Nephron (organoid): ENCODE data around the gene ITPR1.

Source experiments
- H3K27ac Mint-ChIP-seq, 3 experiments: 2 replicates each; pipeline ENCODE4 v1.8.0; 2020; ENCODE audit warnings: mixed read lengths in 3 of 3, mild to moderate bottlenecking in 2 of 3, moderate library complexity in 1 of 3
- H3K27me3 Mint-ChIP-seq: 2 replicates; pipeline ENCODE4 v1.8.0; 2021; ENCODE audit warnings: low read depth, mild to moderate bottlenecking, moderate library complexity, mixed read lengths
- H3K36me3 Mint-ChIP-seq: 2 replicates; pipeline ENCODE4 v1.8.0; 2020; ENCODE audit warnings: low read depth, mixed read lengths
- H3K4me1 Mint-ChIP-seq: 2 replicates; pipeline ENCODE4 v1.8.0; 2020; ENCODE audit warnings: mixed read lengths
- H3K4me3 Mint-ChIP-seq, 3 experiments: 2 replicates each; pipeline ENCODE4 v1.8.0; 2020; ENCODE audit warnings: mild to moderate bottlenecking in 3 of 3, mixed read lengths in 3 of 3, moderate library complexity in 2 of 3
- H3K9me3 Mint-ChIP-seq: 2 replicates; pipeline ENCODE4 v1.8.0; 2020; ENCODE audit warnings: mixed read lengths
- TF ChIP-seq, protein P1 (sequence below), 3 experiments: fragments of 200-600 bp; sonication (generic); IDR thresholded peaks; one replicate each; pipeline ENCODE4 v1.5.0; 2021; ENCODE audit warnings: antibody characterized with exemption in 3 of 3; ENCODE audit not compliant: unreplicated experiment in 3 of 3

Gene ITPR1

DNA sequence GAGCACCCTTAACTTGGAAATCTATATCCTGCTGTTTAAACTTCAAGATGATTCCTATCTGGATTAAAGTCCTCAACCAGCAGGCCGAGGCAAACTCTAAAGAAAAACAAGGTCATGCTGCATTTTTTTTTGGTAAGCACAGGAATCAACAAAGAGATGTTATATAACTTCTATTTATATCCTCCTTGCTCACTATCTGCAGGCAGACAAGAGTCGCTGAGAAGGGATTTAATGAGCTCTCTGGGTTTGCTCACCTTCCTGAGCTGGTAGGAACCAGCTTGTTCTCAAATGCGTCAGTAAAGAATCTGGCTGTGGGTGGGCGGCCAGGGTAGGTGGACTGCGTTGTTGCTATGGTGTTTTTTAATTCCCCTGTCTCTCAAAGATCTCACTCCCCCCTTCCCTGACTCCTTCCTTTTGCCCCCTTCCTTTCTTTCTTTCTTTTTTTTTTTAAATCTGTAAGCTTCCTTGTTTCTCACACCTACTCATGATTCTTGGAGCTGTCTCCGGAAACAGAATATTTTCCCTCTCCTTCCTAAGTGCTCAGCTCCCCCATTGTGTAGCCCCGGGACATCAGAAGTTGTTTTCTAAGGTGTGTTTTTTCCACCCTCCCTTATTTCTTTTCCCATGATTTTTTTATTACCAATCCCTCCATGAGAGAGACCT lies 257.3 kb downstream of the ITPR1 start:
- TF ChIP-seq, protein P1, sequence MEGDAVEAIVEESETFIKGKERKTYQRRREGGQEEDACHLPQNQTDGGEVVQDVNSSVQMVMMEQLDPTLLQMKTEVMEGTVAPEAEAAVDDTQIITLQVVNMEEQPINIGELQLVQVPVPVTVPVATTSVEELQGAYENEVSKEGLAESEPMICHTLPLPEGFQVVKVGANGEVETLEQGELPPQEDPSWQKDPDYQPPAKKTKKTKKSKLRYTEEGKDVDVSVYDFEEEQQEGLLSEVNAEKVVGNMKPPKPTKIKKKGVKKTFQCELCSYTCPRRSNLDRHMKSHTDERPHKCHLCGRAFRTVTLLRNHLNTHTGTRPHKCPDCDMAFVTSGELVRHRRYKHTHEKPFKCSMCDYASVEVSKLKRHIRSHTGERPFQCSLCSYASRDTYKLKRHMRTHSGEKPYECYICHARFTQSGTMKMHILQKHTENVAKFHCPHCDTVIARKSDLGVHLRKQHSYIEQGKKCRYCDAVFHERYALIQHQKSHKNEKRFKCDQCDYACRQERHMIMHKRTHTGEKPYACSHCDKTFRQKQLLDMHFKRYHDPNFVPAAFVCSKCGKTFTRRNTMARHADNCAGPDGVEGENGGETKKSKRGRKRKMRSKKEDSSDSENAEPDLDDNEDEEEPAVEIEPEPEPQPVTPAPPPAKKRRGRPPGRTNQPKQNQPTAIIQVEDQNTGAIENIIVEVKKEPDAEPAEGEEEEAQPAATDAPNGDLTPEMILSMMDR (IDR thresholded peaks at IDR 0.05; ENCODE audit: unreplicated experiment in 3 of 3), result no peak
- Mint-ChIP-seq H3K27me3 (no peaks in the 10 kb centered on the region), H3K4me1 (peaks cover 31% of the 10 kb centered on the region), H3K27ac (peak overlapping the region; percentile 91 to 97 (median 94)), H3K36me3 (peaks cover 63% of the 10 kb centered on the region), H3K9me3 (no peaks in the 10 kb centered on the region), H3K4me3 (peak overlapping the region; percentile 26 to 53 (median 48))

DNA sequence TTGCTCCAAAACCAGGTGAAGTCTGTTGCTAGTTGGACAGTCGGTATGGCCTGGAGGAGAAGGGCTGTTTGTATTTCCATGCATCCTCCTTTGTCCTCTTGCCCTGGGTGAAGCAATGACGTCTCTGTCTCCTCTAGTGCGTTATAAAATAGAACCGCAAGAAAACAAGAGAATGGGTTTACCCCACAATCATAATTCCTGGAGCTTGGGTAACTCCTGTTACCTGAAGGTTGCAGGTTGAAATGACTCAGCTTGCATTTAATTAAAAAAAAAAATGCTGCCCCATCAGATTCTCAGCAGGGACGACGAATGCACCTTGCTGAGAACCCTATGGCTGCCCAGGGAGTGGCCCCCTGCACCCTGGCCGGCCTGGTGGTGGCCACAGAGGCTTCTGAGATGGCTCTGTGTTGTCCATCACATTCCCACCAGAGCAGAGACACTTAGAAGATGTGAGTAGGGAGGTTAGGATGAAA lies 257.9 kb downstream of the ITPR1 start:
- no peaks in the 10 kb centered on the region for H3K9me3 Mint-ChIP-seq
- H3K27me3 Mint-ChIP-seq, result no peaks in the 10 kb centered on the region
- H3K36me3 Mint-ChIP-seq, result peaks cover 64% of the 10 kb centered on the region
- peak overlapping the region; percentile 26 to 53 (median 48) for H3K4me3 Mint-ChIP-seq
- TF ChIP-seq, protein P1 (IDR thresholded peaks at IDR 0.05; ENCODE audit: unreplicated experiment in 3 of 3), result no peak
- H3K4me1 Mint-ChIP-seq, result peaks cover 27% of the 10 kb centered on the region
- H3K27ac Mint-ChIP-seq, result peak overlapping the region; percentile 91 to 97 (median 94)

DNA sequence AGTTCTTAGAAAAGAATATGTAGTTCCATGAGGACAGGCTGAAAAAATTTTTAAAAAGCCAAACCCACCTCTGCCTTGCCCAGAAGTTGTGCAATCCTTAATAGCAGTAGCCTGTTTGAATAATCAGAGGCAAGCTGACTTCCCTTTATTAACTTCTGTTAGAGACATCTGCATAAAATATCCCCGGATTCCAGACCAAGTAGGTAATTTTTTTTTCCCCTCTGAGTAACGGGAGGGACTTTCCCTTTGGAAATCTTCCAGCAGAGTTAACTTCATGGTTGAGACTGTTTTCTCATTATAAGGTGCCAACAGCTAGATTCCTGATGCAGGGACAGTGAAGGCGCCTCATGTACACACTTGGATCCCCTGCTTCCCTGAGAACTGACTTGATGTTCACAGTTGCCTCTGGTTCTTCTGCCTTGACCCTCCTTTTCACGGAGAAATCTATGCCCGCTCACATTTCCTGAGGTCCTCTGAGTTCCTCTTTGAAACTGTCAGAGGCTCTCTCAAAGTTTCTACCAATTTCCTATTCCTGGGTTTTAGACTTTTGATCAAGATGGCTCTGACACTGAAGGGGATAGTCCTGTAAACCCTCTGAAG lies 258.5 kb downstream of the ITPR1 start:
- TF ChIP-seq, protein P1 (IDR thresholded peaks at IDR 0.05; ENCODE audit: unreplicated experiment in 3 of 3), result no peak
- peaks cover 63% of the 10 kb centered on the region for H3K36me3 Mint-ChIP-seq
- peak overlapping the region in 2 of 3 experiments; percentile 26 to 53 for H3K4me3 Mint-ChIP-seq
- H3K4me1 Mint-ChIP-seq, result peaks cover 29% of the 10 kb centered on the region
- H3K9me3 Mint-ChIP-seq, result no peaks in the 10 kb centered on the region
- H3K27me3 Mint-ChIP-seq, result no peaks in the 10 kb centered on the region
- peak overlapping the region; percentile 91 to 97 (median 94) for H3K27ac Mint-ChIP-seq

DNA sequence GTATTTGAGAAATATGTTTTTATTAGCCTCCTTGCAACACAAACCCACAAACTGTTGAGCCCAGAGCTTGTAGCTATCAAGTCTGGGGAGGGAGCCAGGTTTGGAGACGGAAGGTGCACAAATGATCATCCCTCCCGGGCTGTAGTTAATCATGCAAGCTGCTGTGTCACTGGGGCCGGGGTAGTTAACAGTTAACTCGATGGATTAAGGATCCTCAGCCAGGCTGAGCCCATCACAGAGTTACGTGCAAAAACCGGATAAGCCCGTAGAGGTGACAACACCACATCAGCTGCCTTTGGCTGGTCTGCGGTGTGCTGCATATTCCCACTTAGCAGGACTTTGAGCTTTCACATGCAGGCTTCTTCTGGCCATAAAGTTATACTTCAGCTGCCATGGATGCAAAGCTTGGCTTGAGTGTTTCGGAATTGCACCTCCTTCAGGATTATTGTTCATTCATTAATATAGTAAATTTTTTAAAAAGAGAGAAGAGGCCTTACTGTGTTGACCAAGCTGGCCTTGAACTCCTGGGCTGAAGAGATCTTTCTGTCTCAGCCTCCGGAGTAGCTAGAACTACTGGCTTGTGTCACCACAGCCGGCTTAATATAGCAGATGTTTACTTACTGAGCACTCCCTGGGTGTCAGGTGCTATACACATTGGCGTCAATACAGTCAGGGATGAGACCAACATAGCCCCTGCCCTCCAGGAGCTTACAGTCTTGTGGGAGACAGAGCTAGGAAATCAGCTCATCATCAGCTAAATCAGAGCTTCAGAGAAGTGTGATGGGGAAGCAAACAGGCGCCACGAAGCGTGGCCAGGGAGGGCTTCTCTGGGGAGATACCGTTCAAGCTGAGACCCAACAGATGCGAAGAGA lies 259.3 kb downstream of the ITPR1 start:
- Mint-ChIP-seq H3K4me1 (peaks cover 33% of the 10 kb centered on the region), H3K27ac (peak overlapping the region; percentile 91 to 97 (median 94)), H3K9me3 (no peaks in the 10 kb centered on the region), H3K27me3 (no peaks in the 10 kb centered on the region), H3K36me3 (peaks cover 61% of the 10 kb centered on the region), H3K4me3 (peak overlapping the region in 1 of 3 experiments; percentile 33)
- TF ChIP-seq, protein P1 (IDR thresholded peaks at IDR 0.05; ENCODE audit: unreplicated experiment in 3 of 3), result no peak

DNA sequence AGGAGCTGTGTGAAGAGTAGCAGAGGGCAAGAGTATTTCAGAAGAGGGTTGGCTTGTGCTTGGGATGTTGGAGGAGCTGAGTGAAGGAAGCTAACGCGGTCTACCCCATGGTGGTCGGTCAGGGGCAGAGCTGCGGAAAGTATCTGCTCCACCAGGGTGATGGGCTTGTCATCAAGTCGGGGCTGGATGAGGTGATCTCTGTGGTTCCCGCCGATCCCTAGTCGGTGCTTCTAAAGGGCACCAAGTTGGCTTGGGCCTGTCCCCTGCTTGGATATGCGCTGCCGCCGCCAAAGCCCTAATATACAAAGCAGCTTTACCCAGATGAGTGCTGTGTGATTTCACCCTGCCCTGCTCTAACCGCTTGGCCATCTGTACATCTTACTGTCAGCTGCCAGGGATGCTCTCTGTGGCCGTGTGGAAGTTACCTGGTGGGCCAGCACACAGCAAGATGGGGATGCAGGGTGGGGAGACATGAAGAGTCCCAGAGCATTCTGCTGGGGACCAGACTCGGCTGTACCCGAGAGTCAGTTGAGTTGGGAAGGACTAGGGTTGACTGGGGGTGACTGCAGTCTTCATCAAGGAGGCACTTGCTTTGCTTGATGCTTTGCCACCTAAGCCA lies 260.0 kb downstream of the ITPR1 start:
- Mint-ChIP-seq H3K4me3 (no peak overlapping the region), H3K9me3 (no peaks in the 10 kb centered on the region), H3K27me3 (no peaks in the 10 kb centered on the region), H3K36me3 (peaks cover 55% of the 10 kb centered on the region), H3K4me1 (peaks cover 33% of the 10 kb centered on the region), H3K27ac (peak overlapping the region; percentile 91 to 97 (median 94))
- TF ChIP-seq, protein P1 (IDR thresholded peaks at IDR 0.05; ENCODE audit: unreplicated experiment in 3 of 3), result no peak
